HCT116 (cell line): ENCODE measurements around the gene PSG4.

Experiments used
- ATF3 ChIP-seq: IDR thresholded peaks from 2 replicates; pipeline ENCODE4 v1.6.1; 2012
- CBX3 ChIP-seq: IDR thresholded peaks from 2 replicates; pipeline ENCODE4 v1.6.1; 2012; ENCODE audit warnings: low read depth
- CTCF ChIP-seq, 3 experiments: fragments of 200-600 bp in 1 of 3; sonication (generic) in 1 of 3; IDR thresholded peaks in 2 of 3; conservative IDR thresholded peaks in 1 of 3; 2 replicates each; pipeline ENCODE4 v1.5.1; 2012 to 2017; ENCODE audit warnings: low read depth in 2 of 3, low read length in 2 of 3, antibody characterized with exemption in 1 of 3, borderline replicate concordance in 1 of 3, control low read depth in 1 of 3, mild to moderate bottlenecking in 1 of 3, mixed read lengths in 1 of 3, mixed run types in 1 of 3, moderate library complexity in 1 of 3; ENCODE audit not compliant: insufficient read depth in 1 of 3
- EGR1 ChIP-seq: IDR thresholded peaks from 2 replicates; pipeline ENCODE4 v1.6.1; 2012; ENCODE audit warnings: low read depth
- ELF1 ChIP-seq: IDR thresholded peaks from 2 replicates; pipeline ENCODE4 v1.6.1; 2012; ENCODE audit warnings: low read depth, borderline replicate concordance
- EZH2phosphoT487 ChIP-seq: fragments of 200-600 bp; IDR thresholded peaks from 2 replicates; pipeline ENCODE4 v1.6.1; 2018; ENCODE audit warnings: antibody characterized with exemption, borderline replicate concordance
- MAX ChIP-seq: IDR thresholded peaks from 2 replicates; pipeline ENCODE4 v1.6.1; 2012
- POLR2A ChIP-seq: IDR thresholded peaks from 2 replicates; pipeline ENCODE4 v1.7.0; 2011; ENCODE audit warnings: borderline replicate concordance; ENCODE audit not compliant: insufficient read depth, insufficient read length; ENCODE audit errors: extremely low read depth
- SP1 ChIP-seq: IDR thresholded peaks from 2 replicates; pipeline ENCODE4 v1.6.1; 2012; ENCODE audit warnings: low read depth
- ZFX ChIP-seq: fragments of 450-650 bp; IDR thresholded peaks from 2 replicates; pipeline ENCODE4 v1.6.1; 2017
- ZNF274 ChIP-seq: fragments of 200-500 bp; sonication (Bioruptor generic); IDR thresholded peaks from 2 replicates; pipeline ENCODE4 v1.6.1; 2014; ENCODE audit warnings: mild to moderate bottlenecking, low read depth, low read length, inconsistent platforms
- TF ChIP-seq, protein P1 (sequence below): IDR thresholded peaks from 2 replicates; pipeline ENCODE4 v1.6.1; 2012; ENCODE audit warnings: low read depth
- TF ChIP-seq, protein P2 (sequence below): IDR thresholded peaks from 2 replicates; pipeline ENCODE4 v1.6.1; 2011; ENCODE audit warnings: mild to moderate bottlenecking, low read length, moderate library complexity; ENCODE audit not compliant: insufficient replicate concordance; ENCODE audit errors: extremely low read depth

GRCh38 chr19:43152214-43152613, 53.2 kb downstream of the PSG4 start:
- TF ChIP-seq CTCF (IDR thresholded peaks at IDR 0.05 in 2 of 3, conservative IDR thresholded peaks at IDR 0.05 in 1 of 3; ENCODE audit: borderline replicate concordance in 1 of 3, insufficient read depth in 1 of 3, low read depth in 2 of 3, low read length in 2 of 3) (no peak), EZH2phosphoT487 (no peak), SP1 (no peak), CBX3 (no peak), ZNF274 (no peak), POLR2A (no peak), MAX (no peak), ATF3 (no peak), ZFX (no peak), ELF1 (no peak), EGR1 (no peak)
- TF ChIP-seq, protein P1, sequence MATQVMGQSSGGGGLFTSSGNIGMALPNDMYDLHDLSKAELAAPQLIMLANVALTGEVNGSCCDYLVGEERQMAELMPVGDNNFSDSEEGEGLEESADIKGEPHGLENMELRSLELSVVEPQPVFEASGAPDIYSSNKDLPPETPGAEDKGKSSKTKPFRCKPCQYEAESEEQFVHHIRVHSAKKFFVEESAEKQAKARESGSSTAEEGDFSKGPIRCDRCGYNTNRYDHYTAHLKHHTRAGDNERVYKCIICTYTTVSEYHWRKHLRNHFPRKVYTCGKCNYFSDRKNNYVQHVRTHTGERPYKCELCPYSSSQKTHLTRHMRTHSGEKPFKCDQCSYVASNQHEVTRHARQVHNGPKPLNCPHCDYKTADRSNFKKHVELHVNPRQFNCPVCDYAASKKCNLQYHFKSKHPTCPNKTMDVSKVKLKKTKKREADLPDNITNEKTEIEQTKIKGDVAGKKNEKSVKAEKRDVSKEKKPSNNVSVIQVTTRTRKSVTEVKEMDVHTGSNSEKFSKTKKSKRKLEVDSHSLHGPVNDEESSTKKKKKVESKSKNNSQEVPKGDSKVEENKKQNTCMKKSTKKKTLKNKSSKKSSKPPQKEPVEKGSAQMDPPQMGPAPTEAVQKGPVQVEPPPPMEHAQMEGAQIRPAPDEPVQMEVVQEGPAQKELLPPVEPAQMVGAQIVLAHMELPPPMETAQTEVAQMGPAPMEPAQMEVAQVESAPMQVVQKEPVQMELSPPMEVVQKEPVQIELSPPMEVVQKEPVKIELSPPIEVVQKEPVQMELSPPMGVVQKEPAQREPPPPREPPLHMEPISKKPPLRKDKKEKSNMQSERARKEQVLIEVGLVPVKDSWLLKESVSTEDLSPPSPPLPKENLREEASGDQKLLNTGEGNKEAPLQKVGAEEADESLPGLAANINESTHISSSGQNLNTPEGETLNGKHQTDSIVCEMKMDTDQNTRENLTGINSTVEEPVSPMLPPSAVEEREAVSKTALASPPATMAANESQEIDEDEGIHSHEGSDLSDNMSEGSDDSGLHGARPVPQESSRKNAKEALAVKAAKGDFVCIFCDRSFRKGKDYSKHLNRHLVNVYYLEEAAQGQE = no peak
- TF ChIP-seq, protein P2, sequence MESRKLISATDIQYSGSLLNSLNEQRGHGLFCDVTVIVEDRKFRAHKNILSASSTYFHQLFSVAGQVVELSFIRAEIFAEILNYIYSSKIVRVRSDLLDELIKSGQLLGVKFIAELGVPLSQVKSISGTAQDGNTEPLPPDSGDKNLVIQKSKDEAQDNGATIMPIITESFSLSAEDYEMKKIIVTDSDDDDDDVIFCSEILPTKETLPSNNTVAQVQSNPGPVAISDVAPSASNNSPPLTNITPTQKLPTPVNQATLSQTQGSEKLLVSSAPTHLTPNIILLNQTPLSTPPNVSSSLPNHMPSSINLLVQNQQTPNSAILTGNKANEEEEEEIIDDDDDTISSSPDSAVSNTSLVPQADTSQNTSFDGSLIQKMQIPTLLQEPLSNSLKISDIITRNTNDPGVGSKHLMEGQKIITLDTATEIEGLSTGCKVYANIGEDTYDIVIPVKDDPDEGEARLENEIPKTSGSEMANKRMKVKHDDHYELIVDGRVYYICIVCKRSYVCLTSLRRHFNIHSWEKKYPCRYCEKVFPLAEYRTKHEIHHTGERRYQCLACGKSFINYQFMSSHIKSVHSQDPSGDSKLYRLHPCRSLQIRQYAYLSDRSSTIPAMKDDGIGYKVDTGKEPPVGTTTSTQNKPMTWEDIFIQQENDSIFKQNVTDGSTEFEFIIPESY = no peak
